H1 (cell line): ENCODE results near the gene DNM2. TPM values are rescaled to one million over a fixed set of nuclear protein-coding genes. Genes with fewer than 3 reads are reported as not detected.

Experiments
- BACH1 ChIP-seq: IDR thresholded peaks from 2 replicates; pipeline ENCODE4 v1.6.1; 2012; ENCODE audit warnings: low read length, improper control_type of control experiment
- EGR1 ChIP-seq: IDR thresholded peaks from 2 replicates; pipeline ENCODE4 v1.6.1; 2011; ENCODE audit warnings: low read depth, low read length, borderline replicate concordance
- KDM1A ChIP-seq: fragments of 200-600, 300-600 bp; sonication (generic); IDR thresholded peaks from 2 replicates; pipeline ENCODE4 v1.7.1; 2016; ENCODE audit warnings: mild to moderate bottlenecking, low read length, borderline replicate concordance
- NRF1 ChIP-seq: IDR thresholded peaks from 2 replicates; pipeline ENCODE4 v1.6.1; 2011; ENCODE audit warnings: mild to moderate bottlenecking, low read depth, low read length, improper control_type of control experiment
- POLR2AphosphoS5 ChIP-seq: IDR thresholded peaks from 2 replicates; pipeline ENCODE4 v1.6.1; 2011; ENCODE audit warnings: low read depth, low read length
- POU5F1 ChIP-seq: IDR thresholded peaks from 2 replicates; pipeline ENCODE4 v1.6.1; 2011; ENCODE audit warnings: low read depth, mild to moderate bottlenecking, low read length, moderate library complexity
- SIN3A ChIP-seq, 2 experiments: IDR thresholded peaks in 1 of 2; conservative IDR thresholded peaks in 1 of 2; 2 replicates each; pipeline ENCODE4 v1.6.1; 2011 to 2012; ENCODE audit warnings: low read length in 2 of 2, improper control_type of control experiment in 1 of 2, low read depth in 1 of 2, mild to moderate bottlenecking in 1 of 2
- SP1 ChIP-seq: IDR thresholded peaks from 2 replicates; pipeline ENCODE4 v1.6.1; 2011; ENCODE audit warnings: low read depth, low read length
- YY1 ChIP-seq: IDR thresholded peaks from 2 replicates; pipeline ENCODE4 v1.6.1; 2011; ENCODE audit warnings: low read depth, mild to moderate bottlenecking, low read length
- ZNF274 ChIP-seq: IDR thresholded peaks from 2 replicates; pipeline ENCODE4 v1.7.0; 2012; ENCODE audit warnings: low read length, borderline replicate concordance; ENCODE audit errors: extremely low read depth
- polyA plus RNA-seq, 7 experiments: library from polyadenylated mRNA; depleted of rRNA in 3 of 7; stranded (reverse) in 5 of 7; unstranded in 2 of 7; fragments of >200 nt in 5 of 7; fragments of 200-250 nt in 2 of 7; gene quantifications; 1 replicate in 5 of 7; 2 replicates in 1 of 7; 4 replicates in 1 of 7; pipeline versions ENCODE4 v1.2.1 to v1.2.3, GENCODE V29; 2011 to 2013; ENCODE audit warnings: missing spikeins in 2 of 7, mixed read lengths in 2 of 7
- total RNA-seq: library from RNA; stranded (reverse); fragmentation: NEBNext Ultra II Directional; extraction: Animal tissue kit (Norgen Biotek cat#: 25700); gene quantifications from 2 replicates; pipeline ENCODE4 v1.2.1, GENCODE V29; 2021
- TF ChIP-seq, protein P1 (sequence below): IDR thresholded peaks from 2 replicates; pipeline ENCODE4 v1.6.1; 2012; ENCODE audit warnings: inconsistent platforms

Gene DNM2
- total and polyA plus RNA-seq, 2 of the 8 experiments (the other 6 are each of a cell fraction or from before 2014, with no cell fraction given) = 61.9 to 120 TPM

DNA sequence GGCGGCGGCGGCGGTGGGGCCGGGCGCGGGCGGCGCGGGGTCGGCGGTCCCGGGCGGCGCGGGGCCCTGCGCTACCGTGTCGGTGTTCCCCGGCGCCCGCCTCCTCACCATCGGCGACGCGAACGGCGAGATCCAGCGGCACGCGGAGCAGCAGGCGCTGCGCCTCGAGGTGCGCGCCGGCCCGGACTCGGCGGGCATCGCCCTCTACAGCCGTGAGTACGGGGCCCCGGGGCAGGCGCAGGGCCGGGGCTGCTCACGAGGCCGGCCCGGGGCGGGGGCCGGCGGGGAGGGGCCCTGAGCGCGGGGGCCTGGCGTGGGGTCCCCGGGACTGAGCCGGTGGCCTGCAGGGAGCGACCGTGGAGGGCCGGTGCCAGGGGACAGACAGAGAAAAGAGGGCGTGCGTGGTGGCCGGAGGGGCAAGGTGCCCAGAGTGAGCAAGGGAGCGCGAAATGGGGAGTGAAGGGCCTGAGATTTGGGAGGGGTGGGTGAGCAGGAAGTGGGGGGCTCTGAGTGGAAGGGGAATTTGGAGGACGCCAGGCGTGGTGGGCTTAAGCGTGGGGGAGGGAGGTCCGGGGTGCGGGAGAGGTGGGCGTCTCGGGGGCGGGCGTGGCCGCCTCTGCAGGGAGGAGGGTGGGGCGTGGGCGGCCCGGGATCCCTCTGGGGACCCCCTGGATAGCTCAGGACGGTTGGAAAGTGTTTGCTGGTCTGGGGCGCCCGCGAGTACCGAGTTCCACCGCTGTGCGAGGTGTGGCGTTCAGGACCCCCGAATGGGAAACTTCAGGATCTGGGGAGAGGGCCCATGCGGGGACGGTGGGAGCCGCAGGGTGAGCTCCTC, 154.0 kb downstream of the DNM2 start (continued):
- no peak for TF ChIP-seq ZNF274
- TF ChIP-seq SP1 = no peak
- no peak for TF ChIP-seq EGR1
- TF ChIP-seq POU5F1 = no peak
- TF ChIP-seq, protein P1, sequence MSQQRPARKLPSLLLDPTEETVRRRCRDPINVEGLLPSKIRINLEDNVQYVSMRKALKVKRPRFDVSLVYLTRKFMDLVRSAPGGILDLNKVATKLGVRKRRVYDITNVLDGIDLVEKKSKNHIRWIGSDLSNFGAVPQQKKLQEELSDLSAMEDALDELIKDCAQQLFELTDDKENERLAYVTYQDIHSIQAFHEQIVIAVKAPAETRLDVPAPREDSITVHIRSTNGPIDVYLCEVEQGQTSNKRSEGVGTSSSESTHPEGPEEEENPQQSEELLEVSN = peak; percentile 6; the same call in 1 of the 2 replicates
- TF ChIP-seq POLR2AphosphoS5 = no peak
- TF ChIP-seq BACH1 = no peak
- TF ChIP-seq NRF1 = no peak
- TF ChIP-seq KDM1A = no peak
- TF ChIP-seq YY1 = no peak
- no peak for TF ChIP-seq SIN3A (conservative IDR thresholded peaks at IDR 0.05 in 1 of 2, IDR thresholded peaks at IDR 0.05 in 1 of 2; ENCODE audit: low read depth in 1 of 2, low read length in 2 of 2)
